Gastroesophageal sphincter (tissue), 3 donors: ENCODE measurements around the gene ETS1.

Source experiments
- EP300 ChIP-seq: sonication (generic); formaldehyde crosslinking; IDR thresholded peaks from one replicate; pipeline ENCODE4 v1.6.1; 2017; ENCODE audit warnings: antibody characterized with exemption, mild to moderate bottlenecking
- POLR2A ChIP-seq, 2 donors: fragments of 450-650 bp; IDR thresholded peaks; one replicate each; pipeline ENCODE4 v1.6.1; 2017; ENCODE audit warnings: antibody characterized with exemption in 2 of 2, mild to moderate bottlenecking in 2 of 2, moderate library complexity in 1 of 2
- POLR2AphosphoS5 ChIP-seq: sonication (generic); formaldehyde crosslinking; IDR thresholded peaks from one replicate; pipeline ENCODE4 v1.6.1; 2017; ENCODE audit warnings: antibody characterized with exemption
- TF ChIP-seq, protein P1 (sequence below), 4 experiments: fragments of 200-600 bp in 2 of 4; fragments of 450-650 bp in 2 of 4; sonication (generic) in 1 of 4; IDR thresholded peaks; one replicate each; pipeline ENCODE4 v1.5.1; 2017 to 2019; ENCODE audit warnings: antibody characterized with exemption in 4 of 4, mild to moderate bottlenecking in 2 of 4, moderate library complexity in 2 of 4

DNA sequence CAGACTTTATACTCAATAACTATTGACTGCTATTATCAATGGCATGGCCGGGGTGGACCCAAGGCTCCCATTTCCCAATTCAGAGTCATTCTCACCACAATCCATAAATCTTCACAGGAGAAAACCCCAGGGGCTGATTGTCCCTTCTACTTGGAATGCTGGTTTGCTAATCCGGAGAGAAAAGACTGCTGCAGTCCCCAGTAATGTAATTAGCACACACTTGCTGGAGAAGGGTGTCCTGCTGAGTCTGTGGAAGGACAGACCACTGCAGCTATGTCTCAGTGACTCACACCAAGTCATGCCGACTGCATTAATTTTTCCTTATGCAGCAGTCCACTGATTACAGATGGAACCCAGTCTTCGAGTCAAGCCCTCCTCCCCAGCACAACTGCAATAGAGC lies 5.9 kb upstream of the ETS1 start:
- TF ChIP-seq, protein P1, sequence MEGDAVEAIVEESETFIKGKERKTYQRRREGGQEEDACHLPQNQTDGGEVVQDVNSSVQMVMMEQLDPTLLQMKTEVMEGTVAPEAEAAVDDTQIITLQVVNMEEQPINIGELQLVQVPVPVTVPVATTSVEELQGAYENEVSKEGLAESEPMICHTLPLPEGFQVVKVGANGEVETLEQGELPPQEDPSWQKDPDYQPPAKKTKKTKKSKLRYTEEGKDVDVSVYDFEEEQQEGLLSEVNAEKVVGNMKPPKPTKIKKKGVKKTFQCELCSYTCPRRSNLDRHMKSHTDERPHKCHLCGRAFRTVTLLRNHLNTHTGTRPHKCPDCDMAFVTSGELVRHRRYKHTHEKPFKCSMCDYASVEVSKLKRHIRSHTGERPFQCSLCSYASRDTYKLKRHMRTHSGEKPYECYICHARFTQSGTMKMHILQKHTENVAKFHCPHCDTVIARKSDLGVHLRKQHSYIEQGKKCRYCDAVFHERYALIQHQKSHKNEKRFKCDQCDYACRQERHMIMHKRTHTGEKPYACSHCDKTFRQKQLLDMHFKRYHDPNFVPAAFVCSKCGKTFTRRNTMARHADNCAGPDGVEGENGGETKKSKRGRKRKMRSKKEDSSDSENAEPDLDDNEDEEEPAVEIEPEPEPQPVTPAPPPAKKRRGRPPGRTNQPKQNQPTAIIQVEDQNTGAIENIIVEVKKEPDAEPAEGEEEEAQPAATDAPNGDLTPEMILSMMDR (IDR thresholded peaks at IDR 0.05), result no peak
- no peak for TF ChIP-seq POLR2A (IDR thresholded peaks at IDR 0.05)
- no peak for TF ChIP-seq EP300
- no peak for TF ChIP-seq POLR2AphosphoS5
